Measurements from ENCODE around the gene MRPS18B. TPM values are rescaled to one million over a fixed set of nuclear protein-coding genes. Genes with fewer than 3 reads are reported as not detected.

Gene MRPS18B
- total and polyA plus RNA-seq, 2 of the 13 experiments (the other 11 are each of a cell fraction or from before 2014, with no cell fraction given) = 125 to 131 TPM

DNA sequence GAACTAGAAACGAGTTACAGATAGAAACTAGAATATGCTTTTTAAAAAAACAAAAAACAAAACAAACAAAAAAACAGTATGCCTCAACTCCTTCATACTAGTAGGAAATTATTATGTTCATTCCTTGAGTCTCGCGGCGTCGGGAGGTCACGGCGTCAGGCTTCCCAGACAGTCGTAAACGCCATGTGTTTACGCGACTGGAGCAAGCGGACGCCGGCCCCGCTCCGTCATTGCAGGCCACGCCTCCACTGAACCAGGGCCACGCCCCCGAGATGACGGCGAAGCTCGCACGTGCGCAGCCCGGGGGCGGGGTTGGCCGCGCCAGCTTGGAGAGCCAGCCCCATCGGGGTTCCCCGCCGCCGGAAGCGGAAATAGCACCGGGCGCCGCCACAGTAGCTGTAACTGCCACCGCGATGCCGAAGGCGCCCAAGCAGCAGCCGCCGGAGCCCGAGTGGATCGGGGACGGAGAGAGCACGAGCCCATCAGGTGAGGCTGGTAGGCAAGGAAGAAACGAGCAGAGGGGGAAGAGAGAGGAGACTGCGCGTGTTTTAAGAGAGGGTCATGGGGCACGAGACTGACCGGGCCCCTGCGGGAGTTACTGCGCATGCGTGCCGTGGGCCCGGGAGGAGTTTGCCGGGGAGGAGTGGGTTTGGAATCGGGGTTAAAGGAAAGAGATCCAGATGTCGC lies 46.4 kb upstream of the MRPS18B start, which contains the start of gene ABCF1 (continued):
- TF ChIP-seq, protein P1, sequence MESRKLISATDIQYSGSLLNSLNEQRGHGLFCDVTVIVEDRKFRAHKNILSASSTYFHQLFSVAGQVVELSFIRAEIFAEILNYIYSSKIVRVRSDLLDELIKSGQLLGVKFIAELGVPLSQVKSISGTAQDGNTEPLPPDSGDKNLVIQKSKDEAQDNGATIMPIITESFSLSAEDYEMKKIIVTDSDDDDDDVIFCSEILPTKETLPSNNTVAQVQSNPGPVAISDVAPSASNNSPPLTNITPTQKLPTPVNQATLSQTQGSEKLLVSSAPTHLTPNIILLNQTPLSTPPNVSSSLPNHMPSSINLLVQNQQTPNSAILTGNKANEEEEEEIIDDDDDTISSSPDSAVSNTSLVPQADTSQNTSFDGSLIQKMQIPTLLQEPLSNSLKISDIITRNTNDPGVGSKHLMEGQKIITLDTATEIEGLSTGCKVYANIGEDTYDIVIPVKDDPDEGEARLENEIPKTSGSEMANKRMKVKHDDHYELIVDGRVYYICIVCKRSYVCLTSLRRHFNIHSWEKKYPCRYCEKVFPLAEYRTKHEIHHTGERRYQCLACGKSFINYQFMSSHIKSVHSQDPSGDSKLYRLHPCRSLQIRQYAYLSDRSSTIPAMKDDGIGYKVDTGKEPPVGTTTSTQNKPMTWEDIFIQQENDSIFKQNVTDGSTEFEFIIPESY (CRISPR knock-in tag; IDR thresholded peaks at IDR 0.05) = no peak; the same call in 1 of the 2 replicates
- peak; percentile 98 for TF ChIP-seq ZNF280D (CRISPR knock-in tag; IDR thresholded peaks at IDR 0.05)
- TF ChIP-seq HNRNPUL1 (IDR thresholded peaks at IDR 0.05; ENCODE audit: low read depth, low read length) = no peak
- peak; percentile 83; the same call in 1 of the 2 replicates for TF ChIP-seq ZNF225 (CRISPR knock-in tag; IDR thresholded peaks at IDR 0.05)
- no peak for TF ChIP-seq ZBTB34 (CRISPR knock-in tag; IDR thresholded peaks at IDR 0.05)
- TF ChIP-seq ZNF136 (CRISPR knock-in tag; IDR thresholded peaks at IDR 0.05; ENCODE audit: low read depth) = peak; percentile 94; the same call in 1 of the 2 replicates
- TF ChIP-seq ZNF282 (IDR thresholded peaks at IDR 0.05; ENCODE audit: partially characterized antibody) = no peak
- TF ChIP-seq, protein P2, sequence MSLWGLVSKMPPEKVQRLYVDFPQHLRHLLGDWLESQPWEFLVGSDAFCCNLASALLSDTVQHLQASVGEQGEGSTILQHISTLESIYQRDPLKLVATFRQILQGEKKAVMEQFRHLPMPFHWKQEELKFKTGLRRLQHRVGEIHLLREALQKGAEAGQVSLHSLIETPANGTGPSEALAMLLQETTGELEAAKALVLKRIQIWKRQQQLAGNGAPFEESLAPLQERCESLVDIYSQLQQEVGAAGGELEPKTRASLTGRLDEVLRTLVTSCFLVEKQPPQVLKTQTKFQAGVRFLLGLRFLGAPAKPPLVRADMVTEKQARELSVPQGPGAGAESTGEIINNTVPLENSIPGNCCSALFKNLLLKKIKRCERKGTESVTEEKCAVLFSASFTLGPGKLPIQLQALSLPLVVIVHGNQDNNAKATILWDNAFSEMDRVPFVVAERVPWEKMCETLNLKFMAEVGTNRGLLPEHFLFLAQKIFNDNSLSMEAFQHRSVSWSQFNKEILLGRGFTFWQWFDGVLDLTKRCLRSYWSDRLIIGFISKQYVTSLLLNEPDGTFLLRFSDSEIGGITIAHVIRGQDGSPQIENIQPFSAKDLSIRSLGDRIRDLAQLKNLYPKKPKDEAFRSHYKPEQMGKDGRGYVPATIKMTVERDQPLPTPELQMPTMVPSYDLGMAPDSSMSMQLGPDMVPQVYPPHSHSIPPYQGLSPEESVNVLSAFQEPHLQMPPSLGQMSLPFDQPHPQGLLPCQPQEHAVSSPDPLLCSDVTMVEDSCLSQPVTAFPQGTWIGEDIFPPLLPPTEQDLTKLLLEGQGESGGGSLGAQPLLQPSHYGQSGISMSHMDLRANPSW (CRISPR knock-in tag; IDR thresholded peaks at IDR 0.05; ENCODE audit: borderline replicate concordance) = peak; percentile 84; the same call in 1 of the 2 replicates
- TF ChIP-seq THYN1 (CRISPR knock-in tag; IDR thresholded peaks at IDR 0.05; ENCODE audit: borderline replicate concordance, low read depth) = no peak
- no peak for TF ChIP-seq EZH2 (conservative IDR thresholded peaks at IDR 0.05; ENCODE audit: low read depth, low read length)
- TF ChIP-seq DDIT3 (CRISPR knock-in tag; IDR thresholded peaks at IDR 0.05) = 0 out of 2 replicates have a peak, but pooled peaks have one; percentile 47
- TF ChIP-seq, protein P3, sequence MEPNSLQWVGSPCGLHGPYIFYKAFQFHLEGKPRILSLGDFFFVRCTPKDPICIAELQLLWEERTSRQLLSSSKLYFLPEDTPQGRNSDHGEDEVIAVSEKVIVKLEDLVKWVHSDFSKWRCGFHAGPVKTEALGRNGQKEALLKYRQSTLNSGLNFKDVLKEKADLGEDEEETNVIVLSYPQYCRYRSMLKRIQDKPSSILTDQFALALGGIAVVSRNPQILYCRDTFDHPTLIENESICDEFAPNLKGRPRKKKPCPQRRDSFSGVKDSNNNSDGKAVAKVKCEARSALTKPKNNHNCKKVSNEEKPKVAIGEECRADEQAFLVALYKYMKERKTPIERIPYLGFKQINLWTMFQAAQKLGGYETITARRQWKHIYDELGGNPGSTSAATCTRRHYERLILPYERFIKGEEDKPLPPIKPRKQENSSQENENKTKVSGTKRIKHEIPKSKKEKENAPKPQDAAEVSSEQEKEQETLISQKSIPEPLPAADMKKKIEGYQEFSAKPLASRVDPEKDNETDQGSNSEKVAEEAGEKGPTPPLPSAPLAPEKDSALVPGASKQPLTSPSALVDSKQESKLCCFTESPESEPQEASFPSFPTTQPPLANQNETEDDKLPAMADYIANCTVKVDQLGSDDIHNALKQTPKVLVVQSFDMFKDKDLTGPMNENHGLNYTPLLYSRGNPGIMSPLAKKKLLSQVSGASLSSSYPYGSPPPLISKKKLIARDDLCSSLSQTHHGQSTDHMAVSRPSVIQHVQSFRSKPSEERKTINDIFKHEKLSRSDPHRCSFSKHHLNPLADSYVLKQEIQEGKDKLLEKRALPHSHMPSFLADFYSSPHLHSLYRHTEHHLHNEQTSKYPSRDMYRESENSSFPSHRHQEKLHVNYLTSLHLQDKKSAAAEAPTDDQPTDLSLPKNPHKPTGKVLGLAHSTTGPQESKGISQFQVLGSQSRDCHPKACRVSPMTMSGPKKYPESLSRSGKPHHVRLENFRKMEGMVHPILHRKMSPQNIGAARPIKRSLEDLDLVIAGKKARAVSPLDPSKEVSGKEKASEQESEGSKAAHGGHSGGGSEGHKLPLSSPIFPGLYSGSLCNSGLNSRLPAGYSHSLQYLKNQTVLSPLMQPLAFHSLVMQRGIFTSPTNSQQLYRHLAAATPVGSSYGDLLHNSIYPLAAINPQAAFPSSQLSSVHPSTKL (CRISPR knock-in tag; IDR thresholded peaks at IDR 0.05) = peak; percentile 84
- 0 out of 2 replicates have a peak, but pooled peaks have one; percentile 30 for TF ChIP-seq MATR3 (CRISPR knock-in tag; IDR thresholded peaks at IDR 0.05)

All from HepG2 (cell line).